Colonic mucosa (tissue), 4 donors: Measurements from ENCODE around the gene LCP2. TPM values are rescaled to one million over a fixed set of nuclear protein-coding genes. Genes with fewer than 3 reads are reported as not detected.

Experiments
- DNase-seq: peaks from one replicate; pipeline ENCODE4 v3.0.0-alpha.2; 2020
- H3K27ac ChIP-seq: fragments of 200-600 bp; one replicate; pipeline ENCODE4 v1.8.0; 2021
- H3K27me3 ChIP-seq: fragments of 200-600 bp; one replicate; pipeline ENCODE4 v1.8.0; 2021
- H3K36me3 ChIP-seq: fragments of 200-600 bp; one replicate; pipeline ENCODE4 v1.8.0; 2021
- H3K4me1 ChIP-seq: fragments of 200-600 bp; one replicate; pipeline ENCODE4 v1.8.0; 2021; ENCODE audit warnings: mild to moderate bottlenecking
- H3K4me3 ChIP-seq: fragments of 200-600 bp; one replicate; pipeline ENCODE4 v1.8.0; 2021
- H3K9ac ChIP-seq, 2 donors: one replicate each; pipeline ENCODE4 v1.7.0; 2013; ENCODE audit warnings: control low read depth in 2 of 2, low read depth in 2 of 2, low read length in 2 of 2
- H3K9me3 ChIP-seq: fragments of 200-600 bp; one replicate; pipeline ENCODE4 v1.8.0; 2021
- intact Hi-C: fragments of 100-400 bp; cut with DNase I; formaldehyde crosslinking; loops from one replicate; pipeline ENCODE4 v1.14.1; 2022
- total RNA-seq, 2 donors: library from RNA; stranded (reverse); fragmentation: NEBNext Ultra II Directional in 1 of 2; extraction: Animal tissue kit (Norgen Biotek cat#: 25700) in 1 of 2; gene quantifications; one replicate each; pipeline ENCODE4 v1.2.1, GENCODE V29; 2021
- TF ChIP-seq, protein P1 (sequence below): fragments of 200-600 bp; IDR thresholded peaks from one replicate; pipeline ENCODE4 v1.8.0; 2022; ENCODE audit warnings: antibody characterized with exemption, mild to moderate bottlenecking
- donor health status: healthy.
- donor health status: DM: no; HTN: no; CAD: no.
- donor health status: DM: no; HTN: no; CAD: no.

Gene LCP2
- total RNA-seq, 2 donors from 2014 or later = 8.0 to 13.4 TPM

GRCh38 chr5:170270293-170271069, 27.1 kb downstream of the LCP2 start:
- intact Hi-C loops = no loop called here
- H3K9ac ChIP-seq = no peak overlapping the region
- DNase-seq = no peak
- no peaks in the 10 kb centered on the region for H3K27me3 ChIP-seq
- H3K4me3 ChIP-seq = no peak overlapping the region
- H3K36me3 ChIP-seq = no peaks in the 10 kb centered on the region
- no peaks in the 10 kb centered on the region for H3K9me3 ChIP-seq
- TF ChIP-seq, protein P1, sequence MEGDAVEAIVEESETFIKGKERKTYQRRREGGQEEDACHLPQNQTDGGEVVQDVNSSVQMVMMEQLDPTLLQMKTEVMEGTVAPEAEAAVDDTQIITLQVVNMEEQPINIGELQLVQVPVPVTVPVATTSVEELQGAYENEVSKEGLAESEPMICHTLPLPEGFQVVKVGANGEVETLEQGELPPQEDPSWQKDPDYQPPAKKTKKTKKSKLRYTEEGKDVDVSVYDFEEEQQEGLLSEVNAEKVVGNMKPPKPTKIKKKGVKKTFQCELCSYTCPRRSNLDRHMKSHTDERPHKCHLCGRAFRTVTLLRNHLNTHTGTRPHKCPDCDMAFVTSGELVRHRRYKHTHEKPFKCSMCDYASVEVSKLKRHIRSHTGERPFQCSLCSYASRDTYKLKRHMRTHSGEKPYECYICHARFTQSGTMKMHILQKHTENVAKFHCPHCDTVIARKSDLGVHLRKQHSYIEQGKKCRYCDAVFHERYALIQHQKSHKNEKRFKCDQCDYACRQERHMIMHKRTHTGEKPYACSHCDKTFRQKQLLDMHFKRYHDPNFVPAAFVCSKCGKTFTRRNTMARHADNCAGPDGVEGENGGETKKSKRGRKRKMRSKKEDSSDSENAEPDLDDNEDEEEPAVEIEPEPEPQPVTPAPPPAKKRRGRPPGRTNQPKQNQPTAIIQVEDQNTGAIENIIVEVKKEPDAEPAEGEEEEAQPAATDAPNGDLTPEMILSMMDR = no peak
- peak overlapping the region; percentile 3 for H3K27ac ChIP-seq
- H3K4me1 ChIP-seq = no peaks in the 10 kb centered on the region

GRCh38 chr5:170269579-170269978, 28.0 kb downstream of the LCP2 start:
- peak overlapping the region; percentile 25 for H3K27ac ChIP-seq
- no peaks in the 10 kb centered on the region for H3K9me3 ChIP-seq
- intact Hi-C loops = loop anchor here (5.0 kb wide), 1 partner anchor 148 kb away; no protein-coding TSS in a partner anchor
- H3K4me3 ChIP-seq = no peak overlapping the region
- no peak for DNase-seq
- TF ChIP-seq, protein P1 = no peak
- no peaks in the 10 kb centered on the region for H3K36me3 ChIP-seq
- no peak overlapping the region for H3K9ac ChIP-seq
- no peaks in the 10 kb centered on the region for H3K27me3 ChIP-seq
- H3K4me1 ChIP-seq = no peaks in the 10 kb centered on the region

DNA sequence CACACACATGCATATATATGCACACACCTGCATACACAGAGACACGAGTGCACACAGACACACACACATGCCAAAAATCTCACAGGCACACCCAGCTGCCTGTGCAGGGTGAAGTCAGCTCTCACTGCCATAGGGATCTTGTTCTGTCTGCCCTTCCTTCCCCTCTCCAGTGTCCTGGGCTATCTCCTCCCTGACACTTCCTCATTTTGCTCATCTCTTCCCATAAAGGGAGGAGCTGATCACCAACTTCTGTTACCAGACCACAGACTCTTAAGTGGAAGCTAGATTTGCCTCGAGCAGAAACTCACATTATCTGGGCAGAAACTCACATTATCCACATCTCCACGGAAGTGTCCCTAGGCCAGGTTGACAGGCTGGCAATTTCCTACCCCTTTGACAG, 28.7 kb downstream of the LCP2 start:
- intact Hi-C loops = loop anchor here (5.0 kb wide), 1 partner anchor 148 kb away; no protein-coding TSS in a partner anchor
- TF ChIP-seq, protein P1 = no peak
- H3K9me3 ChIP-seq = no peaks in the 10 kb centered on the region
- no peak for DNase-seq
- H3K36me3 ChIP-seq = no peaks in the 10 kb centered on the region
- H3K4me3 ChIP-seq = no peak overlapping the region
- H3K4me1 ChIP-seq = no peaks in the 10 kb centered on the region
- peak overlapping the region in 1 of 2 donors; percentile 6 for H3K9ac ChIP-seq
- H3K27ac ChIP-seq = peak overlapping the region; percentile 25
- no peaks in the 10 kb centered on the region for H3K27me3 ChIP-seq

GRCh38 chr5:170268153-170268689, 29.4 kb downstream of the LCP2 start:
- no peaks in the 10 kb centered on the region for H3K4me1 ChIP-seq
- H3K4me3 ChIP-seq = no peak overlapping the region
- no peak overlapping the region for H3K9ac ChIP-seq
- TF ChIP-seq, protein P1 = no peak
- no peaks in the 10 kb centered on the region for H3K9me3 ChIP-seq
- no peak for DNase-seq
- no peaks in the 10 kb centered on the region for H3K27me3 ChIP-seq
- intact Hi-C loops = loop anchor here (5.0 kb wide), 1 partner anchor 149 kb away; no protein-coding TSS in a partner anchor
- no peaks in the 10 kb centered on the region for H3K36me3 ChIP-seq
- H3K27ac ChIP-seq = peak overlapping the region; percentile 22

DNA sequence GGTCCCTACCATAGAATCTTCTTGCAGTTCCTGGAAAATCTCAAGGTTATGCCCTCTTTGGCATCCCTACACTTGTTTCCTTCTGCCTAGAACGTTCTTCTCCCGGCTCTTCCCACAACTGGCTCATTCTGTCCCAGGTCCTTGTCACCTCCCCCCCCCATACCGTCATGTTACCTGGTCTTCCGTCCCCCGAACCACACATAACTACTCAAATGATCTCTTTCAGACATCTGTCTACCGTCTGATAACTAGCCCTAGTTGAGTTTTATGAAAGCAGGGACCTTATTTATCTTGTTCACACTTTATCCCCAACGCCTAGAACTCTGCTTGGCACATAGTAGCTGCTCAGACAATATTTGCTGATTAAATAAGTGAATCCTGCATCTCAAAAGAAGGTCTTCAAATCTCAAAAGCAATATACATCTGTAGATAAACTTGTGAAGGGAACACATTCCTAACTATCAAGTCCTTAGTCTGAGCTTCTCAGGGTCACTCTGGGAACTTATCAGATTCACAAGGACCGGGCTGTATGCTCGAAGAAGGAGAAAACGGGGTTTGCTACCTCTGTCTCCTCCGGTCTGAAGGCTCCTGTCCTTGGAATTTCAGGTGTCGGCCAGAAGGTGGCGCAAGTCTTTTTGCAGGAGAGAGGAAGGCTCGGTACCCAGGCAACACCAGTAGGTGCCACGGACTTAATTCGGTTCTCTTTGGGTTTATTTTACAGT, 30.0 kb downstream of the LCP2 start:
- no peaks in the 10 kb centered on the region for H3K4me1 ChIP-seq
- no peaks in the 10 kb centered on the region for H3K27me3 ChIP-seq
- TF ChIP-seq, protein P1 = peak; percentile 74
- intact Hi-C loops = loop anchor here (5.0 kb wide), 1 partner anchor 150 kb away; no protein-coding TSS in a partner anchor
- H3K9ac ChIP-seq = no peak overlapping the region
- no peaks in the 10 kb centered on the region for H3K9me3 ChIP-seq
- peak; percentile 67 for DNase-seq
- peak overlapping the region; percentile 27 for H3K27ac ChIP-seq
- H3K4me3 ChIP-seq = no peak overlapping the region
- no peaks in the 10 kb centered on the region for H3K36me3 ChIP-seq
